NCI-H2171 treated with DMSO at 0.1 percent for 48 hours (cell line): ENCODE data around the gene RPL26.

ENCODE experiments used
- DNase-seq: peaks from one replicate; lab custom pipeline; 2025; lab: John Stamatoyannopoulos, UW

The RPL26 gene

GRCh38 chr17:8383143-8383822, at the start of gene RPL26:
RPL26 (minus strand) TSS chr17:8383193; CDS start chr17:8382310, 883 bp downstream.
- DNase-seq = peak; percentile 99

GRCh38 chr17:8430966-8431365, 48.0 kb upstream of the RPL26 start:
- no peak for DNase-seq

- DNase-seq = no peak
Observed at GRCh38 chr17:8426802-8427201, 43.8 kb upstream of the RPL26 start.

- peak; percentile 22 for DNase-seq
Observed at GRCh38 chr17:8426094-8426720, 43.2 kb upstream of the RPL26 start.

- no peak for DNase-seq
Observed at GRCh38 chr17:8421571-8421970, 38.6 kb upstream of the RPL26 start.

GRCh38 chr17:8420041-8420934, 37.3 kb upstream of the RPL26 start:
- DNase-seq = no peak

GRCh38 chr17:8419305-8419704, 36.3 kb upstream of the RPL26 start:
- no peak for DNase-seq

- DNase-seq = no peak
Observed at GRCh38 chr17:8418471-8418870, 35.5 kb upstream of the RPL26 start.

GRCh38 chr17:8417806-8418205, 34.8 kb upstream of the RPL26 start:
- no peak for DNase-seq

- DNase-seq = no peak
Observed at GRCh38 chr17:8413938-8414337, 30.9 kb upstream of the RPL26 start.

GRCh38 chr17:8413328-8413727, 30.3 kb upstream of the RPL26 start:
- DNase-seq = no peak

- no peak for DNase-seq
Observed at GRCh38 chr17:8412089-8412488, 29.1 kb upstream of the RPL26 start.

GRCh38 chr17:8410883-8411238, 27.9 kb upstream of the RPL26 start:
- DNase-seq = no peak

- peak; percentile 84 for DNase-seq
Observed at GRCh38 chr17:8409966-8410882, 27.2 kb upstream of the RPL26 start.

GRCh38 chr17:8408371-8408770, 25.4 kb upstream of the RPL26 start:
- no peak for DNase-seq

GRCh38 chr17:8406174-8406573, 23.2 kb upstream of the RPL26 start:
- DNase-seq = no peak

GRCh38 chr17:8405499-8406016, 22.6 kb upstream of the RPL26 start:
- DNase-seq = no peak

GRCh38 chr17:8402921-8403536, 20.0 kb upstream of the RPL26 start:
- no peak for DNase-seq

- no peak for DNase-seq
Observed at GRCh38 chr17:8401107-8401506, 18.1 kb upstream of the RPL26 start.

GRCh38 chr17:8398980-8399379, 16.0 kb upstream of the RPL26 start:
- no peak for DNase-seq

GRCh38 chr17:8397636-8398035, 14.6 kb upstream of the RPL26 start, which contains the start of gene RNF222:
RNF222 (minus strand) TSS chr17:8397827; CDS start chr17:8393461, 4,366 bp downstream.
- DNase-seq = no peak
